DOHH2 (cell line): ENCODE results near the gene ZFHX2.

ENCODE experiments used
- H3F3A ChIP-seq: fragments of 200-600 bp; sonication (generic), shearing (Covaris generic); 2 replicates; pipeline ENCODE4 v1.6.0; 2016; ENCODE audit warnings: antibody characterized with exemption, mild to moderate bottlenecking; ENCODE audit not compliant: control insufficient read depth, insufficient read depth
- H3K27ac ChIP-seq: fragments of 200-600 bp; sonication (generic); 2 replicates; pipeline ENCODE4 v1.5.1; 2014; ENCODE audit warnings: low read depth, mild to moderate bottlenecking, low read length, moderate library complexity
- H3K27me3 ChIP-seq: fragments of 200-600 bp; sonication (generic); 2 replicates; pipeline ENCODE4 v1.6.1; 2014; ENCODE audit warnings: mild to moderate bottlenecking, low read length, mixed read lengths; ENCODE audit not compliant: control insufficient read depth
- H3K36me3 ChIP-seq: fragments of 200-600 bp; sonication (generic); 2 replicates; pipeline ENCODE4 v1.6.1; 2014; ENCODE audit warnings: mild to moderate bottlenecking, low read length, moderate library complexity, mixed read lengths; ENCODE audit not compliant: control insufficient read depth
- H3K4me1 ChIP-seq: fragments of 200-600 bp; sonication (generic); 2 replicates; pipeline ENCODE4 v1.6.1; 2014; ENCODE audit warnings: mild to moderate bottlenecking, low read length, mixed read lengths; ENCODE audit not compliant: control insufficient read depth
- H3K4me2 ChIP-seq: fragments of 200-600 bp; sonication (generic); 2 replicates; pipeline ENCODE4 v1.6.0; 2014; ENCODE audit warnings: mild to moderate bottlenecking, low read length, moderate library complexity
- H3K4me3 ChIP-seq: fragments of 200-600 bp; sonication (generic); 2 replicates; pipeline ENCODE4 v1.5.1; 2014; ENCODE audit warnings: mild to moderate bottlenecking, low read length, mixed read lengths
- H3K79me2 ChIP-seq: fragments of 200-600 bp; sonication (generic); 2 replicates; pipeline ENCODE4 v1.6.1; 2014; ENCODE audit warnings: mild to moderate bottlenecking, low read length, mixed read lengths; ENCODE audit not compliant: control insufficient read depth
- H3K9me2 ChIP-seq: fragments of 200-600 bp; sonication (generic); replicated peaks from 2 replicates; pipeline ENCODE4 v1.6.1; 2014; ENCODE audit warnings: mild to moderate bottlenecking, low read length, mixed read lengths; ENCODE audit not compliant: control insufficient read depth
- H3K9me3 ChIP-seq: fragments of 200-600 bp; sonication (generic); 2 replicates; pipeline ENCODE4 v1.6.1; 2014; ENCODE audit warnings: antibody characterized with exemption, low read length, mixed read lengths; ENCODE audit not compliant: control insufficient read depth, insufficient read depth
- H4K20me1 ChIP-seq: fragments of 200-600 bp; sonication (generic); 2 replicates; pipeline ENCODE4 v1.6.0; 2014; ENCODE audit warnings: low read depth, mild to moderate bottlenecking, antibody characterized with exemption, low read length, moderate library complexity; ENCODE audit not compliant: control insufficient read depth, insufficient read depth
- EZH2phosphoT487 ChIP-seq: fragments of 200-600 bp; sonication (generic); IDR thresholded peaks from 2 replicates; pipeline ENCODE4 v1.6.1; 2017; ENCODE audit warnings: borderline replicate concordance, mild to moderate bottlenecking, antibody characterized with exemption, low read length, moderate library complexity, mixed read lengths
- TF ChIP-seq, protein P1 (sequence below): fragments of 200-600 bp; sonication (generic); IDR thresholded peaks from one replicate; pipeline ENCODE4 v1.5.1; 2014; ENCODE audit warnings: antibody characterized with exemption, mild to moderate bottlenecking, low read depth, low read length; ENCODE audit not compliant: poor library complexity, severe bottlenecking

The ZFHX2 gene

GRCh38 chr14:23535943-23536342, 15.6 kb downstream of the ZFHX2 start:
- Histone ChIP-seq H4K20me1 (no peaks in the 10 kb centered on the region), H3K27me3 (no peaks in the 10 kb centered on the region), H3K9me2 (no peaks in the 10 kb centered on the region), H3K27ac (no peak overlapping the region), H3K4me1 (no peaks in the 10 kb centered on the region), H3K4me2 (no peak overlapping the region), H3K79me2 (no peaks in the 10 kb centered on the region), H3K36me3 (no peaks in the 10 kb centered on the region), H3K9me3 (no peaks in the 10 kb centered on the region), H3F3A (no peaks in the 10 kb centered on the region), H3K4me3 (no peak overlapping the region)
- TF ChIP-seq, protein P1, sequence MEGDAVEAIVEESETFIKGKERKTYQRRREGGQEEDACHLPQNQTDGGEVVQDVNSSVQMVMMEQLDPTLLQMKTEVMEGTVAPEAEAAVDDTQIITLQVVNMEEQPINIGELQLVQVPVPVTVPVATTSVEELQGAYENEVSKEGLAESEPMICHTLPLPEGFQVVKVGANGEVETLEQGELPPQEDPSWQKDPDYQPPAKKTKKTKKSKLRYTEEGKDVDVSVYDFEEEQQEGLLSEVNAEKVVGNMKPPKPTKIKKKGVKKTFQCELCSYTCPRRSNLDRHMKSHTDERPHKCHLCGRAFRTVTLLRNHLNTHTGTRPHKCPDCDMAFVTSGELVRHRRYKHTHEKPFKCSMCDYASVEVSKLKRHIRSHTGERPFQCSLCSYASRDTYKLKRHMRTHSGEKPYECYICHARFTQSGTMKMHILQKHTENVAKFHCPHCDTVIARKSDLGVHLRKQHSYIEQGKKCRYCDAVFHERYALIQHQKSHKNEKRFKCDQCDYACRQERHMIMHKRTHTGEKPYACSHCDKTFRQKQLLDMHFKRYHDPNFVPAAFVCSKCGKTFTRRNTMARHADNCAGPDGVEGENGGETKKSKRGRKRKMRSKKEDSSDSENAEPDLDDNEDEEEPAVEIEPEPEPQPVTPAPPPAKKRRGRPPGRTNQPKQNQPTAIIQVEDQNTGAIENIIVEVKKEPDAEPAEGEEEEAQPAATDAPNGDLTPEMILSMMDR: no peak
- no peak for TF ChIP-seq EZH2phosphoT487

DNA sequence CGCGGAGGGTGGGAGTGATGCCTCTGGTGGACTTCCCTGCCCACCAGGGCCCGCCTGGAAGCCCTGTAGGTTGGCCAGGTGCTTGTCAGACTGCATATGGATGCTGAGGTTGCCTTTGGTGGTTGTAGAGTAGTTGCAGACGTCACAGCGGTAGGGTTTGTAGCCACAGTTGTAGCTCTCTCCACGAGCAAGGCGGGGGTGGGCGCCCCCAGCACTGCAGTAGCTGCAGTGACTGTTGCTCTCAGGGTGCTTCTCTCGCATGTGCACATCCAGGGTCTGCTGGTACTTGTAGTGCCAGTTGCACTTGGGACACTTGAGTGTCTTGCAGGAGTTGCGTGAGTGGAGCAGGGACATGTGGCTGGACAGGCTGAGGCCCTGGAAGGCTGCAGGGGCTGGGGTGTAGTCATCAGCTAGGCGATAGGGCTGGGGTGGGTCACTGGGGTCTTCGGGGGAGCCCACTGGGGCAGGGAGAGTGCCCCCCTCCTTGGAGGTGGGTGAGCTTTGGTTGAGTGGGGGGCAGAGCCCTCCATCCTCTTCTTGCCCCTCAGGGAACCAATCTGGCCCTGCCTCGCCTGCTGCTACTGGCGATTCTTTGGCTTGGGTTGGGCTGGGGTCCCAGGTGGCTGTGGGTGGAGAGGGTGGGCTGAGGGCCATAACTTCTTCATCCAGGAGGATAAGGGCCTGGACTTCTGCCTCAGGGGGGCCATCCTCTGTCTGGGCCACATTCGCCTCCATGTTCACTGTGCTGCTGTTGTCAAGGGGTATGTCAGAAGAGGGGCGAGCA, 17.7 kb downstream of the ZFHX2 start:
- H3K27ac ChIP-seq: no peak overlapping the region
- no peaks in the 10 kb centered on the region for H3K36me3 ChIP-seq
- TF ChIP-seq, protein P1: no peak
- no peak for TF ChIP-seq EZH2phosphoT487
- H3K4me2 ChIP-seq: no peak overlapping the region
- no peaks in the 10 kb centered on the region for H3K9me2 ChIP-seq
- H3K79me2 ChIP-seq: no peaks in the 10 kb centered on the region
- no peaks in the 10 kb centered on the region for H3F3A ChIP-seq
- no peaks in the 10 kb centered on the region for H3K9me3 ChIP-seq
- H3K27me3 ChIP-seq: no peaks in the 10 kb centered on the region
- H3K4me1 ChIP-seq: no peaks in the 10 kb centered on the region
- no peak overlapping the region for H3K4me3 ChIP-seq
- H4K20me1 ChIP-seq: no peaks in the 10 kb centered on the region

DNA sequence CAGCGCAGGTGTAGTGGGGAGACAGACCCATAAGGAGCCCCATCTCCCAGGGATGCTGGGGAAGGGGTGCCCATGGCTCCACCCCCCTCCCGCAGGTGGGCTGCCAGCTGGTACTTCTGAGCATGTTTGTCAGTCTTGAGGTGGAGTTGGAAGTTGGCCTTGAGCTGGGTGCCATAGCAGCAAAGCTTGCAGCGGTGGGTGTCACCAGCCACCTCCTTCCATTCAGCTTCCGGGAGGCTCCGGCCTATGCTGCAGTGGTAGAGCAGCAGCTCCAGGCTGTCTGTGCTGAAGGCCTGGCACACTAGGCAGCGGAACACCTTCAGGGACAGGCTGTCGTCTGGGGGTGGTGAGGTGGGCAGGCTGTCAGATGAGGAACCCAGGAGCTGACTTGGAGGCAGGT, 18.9 kb downstream of the ZFHX2 start:
- H3K4me3 ChIP-seq: no peak overlapping the region
- H3K27me3 ChIP-seq: no peaks in the 10 kb centered on the region
- H3K27ac ChIP-seq: no peak overlapping the region
- TF ChIP-seq EZH2phosphoT487: no peak
- TF ChIP-seq, protein P1: no peak
- no peaks in the 10 kb centered on the region for H4K20me1 ChIP-seq
- H3K9me3 ChIP-seq: no peaks in the 10 kb centered on the region
- H3K79me2 ChIP-seq: no peaks in the 10 kb centered on the region
- H3K36me3 ChIP-seq: no peaks in the 10 kb centered on the region
- no peaks in the 10 kb centered on the region for H3K9me2 ChIP-seq
- no peak overlapping the region for H3K4me2 ChIP-seq
- no peaks in the 10 kb centered on the region for H3F3A ChIP-seq
- no peaks in the 10 kb centered on the region for H3K4me1 ChIP-seq
